ENCODE data around the gene TSC2. TPM values are rescaled to one million over a fixed set of nuclear protein-coding genes. Genes with fewer than 3 reads are reported as not detected.

TSC2 gene
- total RNA-seq, 1 experiment from 2014 or later = 166 TPM

DNA sequence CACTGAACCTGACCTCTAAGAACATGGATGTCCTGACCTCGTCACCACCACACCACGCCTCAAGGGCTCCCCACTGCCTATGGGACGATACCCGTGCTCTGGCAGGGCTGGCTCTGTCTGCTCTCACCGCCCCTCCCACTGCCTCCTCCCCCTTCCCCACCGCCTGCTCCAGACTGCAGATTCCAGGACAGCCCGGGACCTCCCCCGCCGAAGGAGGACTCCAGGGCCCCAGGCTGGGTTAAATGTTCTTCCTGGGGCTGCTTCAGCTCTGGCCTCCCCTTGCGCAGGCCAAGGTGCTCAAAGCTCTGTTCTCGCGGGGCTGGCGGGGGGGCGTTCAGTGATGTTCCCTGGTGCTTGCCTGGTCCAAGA lies 25.1 kb upstream of the TSC2 start:
- no peaks in the 10 kb centered on the region for H3K36me3 ChIP-seq (ENCODE audit: low read depth)
- H3K4me2 ChIP-seq = peak overlapping the region; percentile 85
- H3K4me1 ChIP-seq (replicated peaks; ENCODE audit: insufficient read depth) = peaks cover 14% of the 10 kb centered on the region
- H3K9me2 ChIP-seq (ENCODE audit: insufficient read depth) = no peaks in the 10 kb centered on the region
- peaks cover 4% of the 10 kb centered on the region; the same call in 1 of the 2 replicates for H3F3A ChIP-seq (ENCODE audit: insufficient read depth, low read depth)
- DNase-seq = peak in 1 of 2 experiments; percentile 67
- peaks cover 4% of the 10 kb centered on the region; the same call in 1 of the 2 replicates for H4K20me1 ChIP-seq (ENCODE audit: insufficient read depth)
- intact Hi-C loops (cut with micrococcal nuclease; ENCODE audit: unreplicated experiment) = loop anchor here (1.0 to 2.0 kb wide), 5 partner anchors 21 to 126 kb away; partner anchors contain the start of gene RAB26
- no peaks in the 10 kb centered on the region for H3K27me3 ChIP-seq (ENCODE audit: insufficient read depth, low read depth)
- H2AFZ ChIP-seq = no peak overlapping the region
- ChIA-PET CTCF (interaction anchor here (0.5 to 1.4 kb wide), 14 partner anchors 9 to 472 kb away, joined by 3 to 15 read pairs (median 5); partner anchors contain the start of genes NTHL1 and TSC2), POLR2A (ENCODE audit: unreplicated experiment) (interaction anchor here (0.6 to 1.0 kb wide), 4 partner anchors 25 to 125 kb away, joined by 3 to 12 read pairs (median 4); partner anchors contain the start of gene TSC2)
- TF ChIP-seq, protein P1, sequence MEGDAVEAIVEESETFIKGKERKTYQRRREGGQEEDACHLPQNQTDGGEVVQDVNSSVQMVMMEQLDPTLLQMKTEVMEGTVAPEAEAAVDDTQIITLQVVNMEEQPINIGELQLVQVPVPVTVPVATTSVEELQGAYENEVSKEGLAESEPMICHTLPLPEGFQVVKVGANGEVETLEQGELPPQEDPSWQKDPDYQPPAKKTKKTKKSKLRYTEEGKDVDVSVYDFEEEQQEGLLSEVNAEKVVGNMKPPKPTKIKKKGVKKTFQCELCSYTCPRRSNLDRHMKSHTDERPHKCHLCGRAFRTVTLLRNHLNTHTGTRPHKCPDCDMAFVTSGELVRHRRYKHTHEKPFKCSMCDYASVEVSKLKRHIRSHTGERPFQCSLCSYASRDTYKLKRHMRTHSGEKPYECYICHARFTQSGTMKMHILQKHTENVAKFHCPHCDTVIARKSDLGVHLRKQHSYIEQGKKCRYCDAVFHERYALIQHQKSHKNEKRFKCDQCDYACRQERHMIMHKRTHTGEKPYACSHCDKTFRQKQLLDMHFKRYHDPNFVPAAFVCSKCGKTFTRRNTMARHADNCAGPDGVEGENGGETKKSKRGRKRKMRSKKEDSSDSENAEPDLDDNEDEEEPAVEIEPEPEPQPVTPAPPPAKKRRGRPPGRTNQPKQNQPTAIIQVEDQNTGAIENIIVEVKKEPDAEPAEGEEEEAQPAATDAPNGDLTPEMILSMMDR (conservative IDR thresholded peaks at IDR 0.05) = no peak
- no peak for TF ChIP-seq EZH2 (IDR thresholded peaks at IDR 0.05; ENCODE audit: low read depth)
- no peaks in the 10 kb centered on the region for H3K9me3 ChIP-seq (ENCODE audit: insufficient read depth, low read depth)
- no peak overlapping the region for H3K27ac ChIP-seq
- H3K79me2 ChIP-seq (ENCODE audit: low read depth) = 0 out of 2 replicates have a peak, but pooled peaks cover 3% of the 10 kb centered on the region
- H3K4me3 ChIP-seq = peak overlapping the region; percentile 45; the same call in 1 of the 2 replicates
- BruUV-seq (replicated peaks) = no TSS peak

DNA sequence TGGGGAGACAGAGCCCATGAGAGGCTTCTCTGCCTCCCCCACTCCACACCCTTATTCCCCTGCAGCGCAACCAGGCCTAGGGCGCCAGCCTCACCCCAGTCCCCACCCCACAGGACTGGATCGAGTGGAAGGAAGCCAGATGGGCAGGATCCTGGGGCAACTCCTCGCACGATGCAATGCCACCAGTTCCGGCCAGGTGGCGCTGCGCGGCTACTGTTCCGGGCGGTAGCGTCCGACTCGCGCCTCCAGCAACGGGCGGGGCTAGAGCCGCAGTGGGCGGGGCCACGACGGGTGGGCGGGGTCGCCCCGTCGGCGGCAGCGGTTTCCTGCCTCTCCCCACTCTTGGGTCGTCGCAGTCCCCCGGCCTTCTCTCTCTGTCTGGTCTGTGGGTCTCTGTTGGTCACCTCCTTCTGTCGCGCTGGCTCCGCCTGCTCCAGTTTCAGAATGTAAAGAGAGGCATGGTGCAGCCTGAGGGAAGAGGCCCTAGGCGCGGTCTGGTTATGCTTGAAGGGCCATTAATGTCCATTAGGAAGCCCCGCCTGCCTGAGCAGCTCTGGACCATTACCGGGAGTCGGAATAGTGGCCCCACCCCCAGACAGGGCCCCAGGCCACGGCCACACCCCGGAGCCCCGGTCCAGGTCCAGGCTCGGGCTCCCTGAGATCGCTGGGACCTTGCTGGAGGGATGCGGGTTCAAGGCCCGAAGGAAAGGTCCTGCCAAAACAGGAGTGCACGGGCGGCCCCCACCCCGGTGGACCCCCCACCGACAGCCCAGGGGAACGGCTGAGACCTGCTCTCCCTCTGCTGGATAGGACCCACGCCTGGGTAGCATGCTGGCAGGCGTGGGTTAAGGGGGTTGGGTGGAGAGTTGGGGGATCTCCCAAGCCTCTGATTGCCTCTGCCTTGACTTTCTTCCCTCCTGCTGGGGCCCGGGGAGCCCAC lies 24.4 kb upstream of the TSC2 start:
- Histone ChIP-seq H3K27me3 (ENCODE audit: insufficient read depth, low read depth) (no peaks in the 10 kb centered on the region), H3K9me2 (ENCODE audit: insufficient read depth) (no peaks in the 10 kb centered on the region), H4K20me1 (ENCODE audit: insufficient read depth) (peaks cover 4% of the 10 kb centered on the region; the same call in 1 of the 2 replicates), H3K9me3 (ENCODE audit: insufficient read depth, low read depth) (no peaks in the 10 kb centered on the region), H3K27ac (no peak overlapping the region), H3K4me3 (peak overlapping the region; percentile 52; the same call in 1 of the 2 replicates), H3K36me3 (ENCODE audit: low read depth) (no peaks in the 10 kb centered on the region), H3K4me1 (replicated peaks; ENCODE audit: insufficient read depth) (peaks cover 16% of the 10 kb centered on the region), H3K79me2 (ENCODE audit: low read depth) (0 out of 2 replicates have a peak, but pooled peaks cover 4% of the 10 kb centered on the region), H3K4me2 (peak overlapping the region; percentile 85), H2AFZ (peak overlapping the region; percentile 74; the same call in 1 of the 2 replicates), H3F3A (ENCODE audit: insufficient read depth, low read depth) (peaks cover 9% of the 10 kb centered on the region; the same call in 1 of the 2 replicates)
- no peak for TF ChIP-seq EZH2 (IDR thresholded peaks at IDR 0.05; ENCODE audit: low read depth)
- TF ChIP-seq, protein P1 (conservative IDR thresholded peaks at IDR 0.05) = peak; percentile 96
- intact Hi-C loops (cut with micrococcal nuclease; ENCODE audit: unreplicated experiment) = loop anchor here (1.0 to 2.0 kb wide), 5 partner anchors 20 to 125 kb away; partner anchors contain the start of gene RAB26
- DNase-seq = peak; percentile 61 to 97
- POLR2A ChIA-PET (ENCODE audit: unreplicated experiment) = interaction anchor here (0.5 to 1.0 kb wide), 3 partner anchors 18 to 125 kb away, joined by 3 to 4 read pairs (median 3); no protein-coding TSS in a partner anchor
- BruUV-seq (replicated peaks) = no TSS peak
- CTCF ChIA-PET = interaction anchor here (0.6 to 1.4 kb wide), 9 partner anchors 10 to 471 kb away, joined by 3 to 15 read pairs (median 7); no protein-coding TSS in a partner anchor

DNA sequence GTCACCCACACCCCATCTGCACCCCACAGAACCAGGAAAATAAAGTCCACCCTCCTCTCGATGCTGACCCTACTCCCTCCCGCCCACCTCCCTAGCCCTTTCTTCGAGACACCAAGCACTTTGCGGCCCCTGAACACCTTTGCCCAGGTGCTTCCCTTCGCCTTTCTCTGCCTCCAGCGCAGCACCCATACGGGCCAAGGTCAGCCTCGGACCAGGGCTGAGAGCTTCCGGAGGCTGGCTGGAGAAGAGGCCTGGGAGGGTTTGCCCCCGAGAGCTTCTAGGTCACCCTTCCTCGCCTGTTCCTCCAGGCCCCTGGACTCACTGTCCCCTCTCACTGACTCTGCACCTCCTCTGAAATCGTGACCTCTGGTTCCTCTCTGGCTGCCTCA lies 23.8 kb upstream of the TSC2 start:
- H4K20me1 ChIP-seq (ENCODE audit: insufficient read depth) = peaks cover 4% of the 10 kb centered on the region; the same call in 1 of the 2 replicates
- ChIA-PET POLR2A (ENCODE audit: unreplicated experiment) (no interaction called here), CTCF (no interaction called here)
- no peak overlapping the region for H2AFZ ChIP-seq
- no peaks in the 10 kb centered on the region for H3K9me2 ChIP-seq (ENCODE audit: insufficient read depth)
- H3K4me3 ChIP-seq = no peak overlapping the region
- DNase-seq = no peak
- H3K27me3 ChIP-seq (ENCODE audit: insufficient read depth, low read depth) = no peaks in the 10 kb centered on the region
- no peak overlapping the region for H3K27ac ChIP-seq
- intact Hi-C loops (cut with micrococcal nuclease; ENCODE audit: unreplicated experiment) = no loop called here
- BruUV-seq (replicated peaks) = no TSS peak
- H3K4me2 ChIP-seq = no peak overlapping the region
- TF ChIP-seq, protein P1 (conservative IDR thresholded peaks at IDR 0.05) = no peak
- TF ChIP-seq EZH2 (IDR thresholded peaks at IDR 0.05; ENCODE audit: low read depth) = no peak
- H3K9me3 ChIP-seq (ENCODE audit: insufficient read depth, low read depth) = no peaks in the 10 kb centered on the region
- H3K79me2 ChIP-seq (ENCODE audit: low read depth) = 0 out of 2 replicates have a peak, but pooled peaks cover 4% of the 10 kb centered on the region
- H3K36me3 ChIP-seq (ENCODE audit: low read depth) = no peaks in the 10 kb centered on the region
- H3F3A ChIP-seq (ENCODE audit: insufficient read depth, low read depth) = peaks cover 9% of the 10 kb centered on the region; the same call in 1 of the 2 replicates
- peaks cover 16% of the 10 kb centered on the region for H3K4me1 ChIP-seq (replicated peaks; ENCODE audit: insufficient read depth)
